CD4-positive, alpha-beta T cell treated with Interleukin-12 subunit alpha and Interleukin-12 subunit beta, for 1 hour (primary cell): ENCODE data around the gene LCN2.
A peak's percentile ranks its signal among the peaks of the same experiment; 100 is the strongest.
"Not testable (repeated sequence)": the region's sequence is repeated elsewhere in the genome, so short reads cannot be mapped to it uniquely, and the experiment has no call there.

ENCODE experiments used
- DNase-seq: peaks from one replicate; pipeline ENCODE4 v3.0.0-alpha.2; 2020

Gene LCN2

DNA sequence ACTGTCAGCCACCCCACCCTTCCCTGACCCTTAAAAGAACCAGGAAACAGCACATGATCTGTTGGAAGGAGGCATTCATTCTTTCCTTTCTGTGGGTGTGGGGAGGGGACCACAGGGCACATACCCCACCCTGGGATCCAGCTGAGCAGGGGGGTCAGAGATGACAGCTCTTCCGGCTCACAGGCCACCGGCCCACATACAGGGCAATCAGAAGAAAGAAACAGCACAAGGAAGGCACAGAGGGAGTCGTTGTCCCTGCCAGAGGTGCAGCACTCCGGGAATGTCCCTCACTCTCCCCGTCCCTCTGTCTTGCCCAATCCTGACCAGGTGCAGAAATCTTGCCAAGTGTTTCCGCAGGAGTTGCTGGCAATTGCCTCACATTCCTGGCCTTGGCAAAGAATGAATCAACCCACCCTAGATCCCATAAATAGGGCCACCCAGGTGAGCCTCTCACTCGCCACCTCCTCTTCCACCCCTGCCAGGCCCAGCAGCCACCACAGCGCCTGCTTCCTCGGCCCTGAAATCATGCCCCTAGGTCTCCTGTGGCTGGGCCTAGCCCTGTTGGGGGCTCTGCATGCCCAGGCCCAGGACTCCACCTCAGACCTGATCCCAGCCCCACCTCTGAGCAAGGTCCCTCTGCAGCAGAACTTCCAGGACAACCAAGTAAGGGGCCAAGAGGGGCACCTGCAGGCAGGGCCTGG, at the start of gene LCN2:
Gene LCN2, plus strand, starts transcription at position 453 of the 701 bp plus-strand sequence. Its CDS starts 73 bp downstream, at position 526.
- DNase-seq = no peak

DNA sequence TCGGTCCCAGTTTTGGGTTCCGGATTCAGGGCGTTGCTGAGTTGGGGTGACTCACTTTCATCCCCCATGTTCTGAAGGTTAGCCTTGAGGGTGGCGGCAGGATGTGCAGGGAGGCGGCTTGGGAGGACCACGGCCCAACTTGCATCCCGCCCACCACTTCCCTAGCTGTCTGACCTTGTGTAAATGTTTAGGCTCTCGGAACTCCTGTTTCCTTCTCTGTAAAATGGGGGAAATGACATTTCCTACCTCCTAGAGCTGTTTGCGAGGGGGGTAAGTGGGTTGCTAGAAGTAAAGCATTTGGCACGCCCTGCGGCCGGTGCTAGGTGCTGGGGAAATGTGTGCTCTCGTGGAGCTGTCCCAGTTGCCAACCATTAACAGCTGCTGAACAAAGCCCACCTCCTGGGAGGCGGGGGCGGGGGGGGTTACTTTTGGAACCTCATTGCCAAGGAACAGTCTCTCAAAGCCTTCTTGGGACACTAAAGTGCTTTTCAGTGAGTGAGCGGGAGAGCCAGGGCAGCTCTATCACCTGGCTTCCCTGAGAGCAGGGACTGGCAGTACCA, 49.2 kb upstream of the LCN2 start:
- no peak for DNase-seq

DNA sequence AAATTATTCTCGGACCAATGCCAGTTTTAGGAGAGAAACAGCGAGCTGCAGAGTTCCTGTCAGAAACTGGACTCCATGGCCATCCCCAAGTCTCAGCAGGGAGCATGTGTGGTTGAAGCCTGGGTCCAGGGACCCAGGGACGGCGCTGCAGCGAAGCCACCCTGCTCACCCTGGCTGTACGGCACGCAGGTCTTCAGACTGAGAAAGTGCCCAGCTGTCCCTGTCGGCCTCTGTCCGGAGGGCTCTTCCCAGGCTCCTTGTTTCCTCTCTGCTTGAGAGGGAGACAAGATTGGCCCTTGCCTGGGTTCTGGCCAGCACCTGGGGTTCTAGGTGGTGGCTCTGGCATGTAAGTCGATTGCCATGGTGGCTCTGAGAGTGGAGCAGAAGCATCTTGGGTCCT, 48.7 kb upstream of the LCN2 start:
- no peak for DNase-seq

DNA sequence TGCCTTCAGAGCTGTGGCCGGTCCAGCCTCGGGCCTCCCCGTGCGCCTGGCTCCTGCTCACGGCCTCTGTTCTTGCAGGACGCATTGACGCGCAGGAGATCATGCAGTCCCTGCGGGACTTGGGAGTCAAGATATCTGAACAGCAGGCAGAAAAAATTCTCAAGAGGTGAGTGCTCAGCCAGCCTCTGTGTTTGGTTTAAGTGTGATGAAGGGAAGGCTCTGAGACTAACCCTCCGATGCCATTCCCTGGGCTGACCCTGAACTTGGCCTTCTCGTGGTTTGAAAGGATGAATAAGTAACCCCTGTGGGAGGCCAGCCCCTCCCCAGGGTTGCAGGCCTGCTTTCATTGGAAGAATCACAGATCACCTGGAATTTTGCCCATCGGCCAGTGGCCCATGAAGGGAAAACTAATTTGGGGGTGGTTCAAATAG, 48.0 kb upstream of the LCN2 start:
- DNase-seq = no peak

DNA sequence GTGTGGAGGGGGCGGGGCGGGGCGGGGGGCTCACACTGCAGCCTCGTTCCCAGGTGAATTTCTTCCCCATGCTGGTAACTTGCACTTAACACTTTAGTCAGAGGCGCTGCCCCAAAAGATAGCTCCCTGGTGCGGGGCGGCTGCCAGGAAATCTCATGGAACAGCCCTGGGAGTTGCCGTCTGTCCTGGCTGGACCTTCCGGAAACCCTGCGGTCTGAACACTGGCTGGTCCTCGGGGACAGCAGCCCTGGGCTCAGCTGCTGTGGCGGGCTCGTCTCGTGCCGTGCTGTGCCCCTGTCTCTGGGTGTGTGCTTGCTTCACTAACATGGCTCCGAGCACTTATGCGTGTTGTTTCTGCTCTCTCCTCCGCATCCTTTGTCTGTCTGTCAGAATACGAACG, 47.6 kb upstream of the LCN2 start:
- DNase-seq = no peak

DNA sequence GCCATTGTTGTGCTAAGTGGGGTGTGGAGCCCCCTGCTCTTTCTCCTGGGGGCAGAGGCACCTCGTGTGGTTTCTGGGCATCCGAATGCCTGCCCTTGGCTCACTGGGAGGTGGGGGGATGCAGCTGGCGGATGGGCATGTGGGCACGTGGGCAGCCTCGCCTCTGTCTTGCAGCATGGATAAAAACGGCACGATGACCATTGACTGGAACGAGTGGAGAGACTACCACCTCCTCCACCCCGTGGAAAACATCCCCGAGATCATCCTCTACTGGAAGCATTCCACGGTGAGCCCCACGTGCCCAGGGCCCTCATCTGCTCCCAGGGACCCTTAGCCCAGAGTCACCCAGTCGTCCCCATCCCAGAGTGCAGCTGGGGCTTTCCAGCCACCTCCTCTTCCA, 47.1 kb upstream of the LCN2 start:
- no peak for DNase-seq

DNA sequence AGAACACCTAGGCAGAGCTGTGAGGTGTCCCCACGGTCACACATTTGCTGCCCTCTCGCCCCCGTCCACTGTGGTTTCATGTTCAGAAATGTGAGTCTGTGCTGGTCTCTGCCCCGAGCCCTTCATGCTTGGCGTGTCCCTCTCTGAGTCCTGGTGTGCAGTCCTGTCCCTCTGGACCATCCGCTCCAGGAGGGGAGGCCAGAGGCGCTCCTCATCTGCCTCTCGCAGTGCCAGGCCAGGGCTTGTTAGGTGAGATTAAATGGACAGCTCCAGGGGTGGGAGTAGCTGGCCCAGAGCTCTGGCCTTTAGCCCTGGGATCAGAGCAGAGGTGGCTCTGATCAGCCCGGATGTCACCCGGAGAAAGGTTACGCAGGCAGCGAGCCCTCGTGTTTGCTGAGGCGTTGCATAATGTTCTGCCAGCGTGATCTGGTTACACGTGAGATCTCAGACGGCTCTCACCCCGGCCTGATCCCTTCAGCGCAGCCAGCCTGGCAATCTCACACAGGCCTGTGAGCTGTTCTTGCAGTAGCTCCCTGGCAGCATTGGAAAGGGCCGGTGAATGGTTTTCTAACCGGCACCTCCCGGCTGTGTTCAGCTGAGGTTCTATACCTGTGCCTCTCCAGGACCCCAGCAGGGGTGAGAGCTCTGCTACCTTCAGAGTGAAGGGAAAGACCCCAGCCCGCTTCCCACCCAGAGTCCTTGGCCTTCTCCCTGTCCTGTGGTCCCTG, 46.2 kb upstream of the LCN2 start:
- DNase-seq = no peak

DNA sequence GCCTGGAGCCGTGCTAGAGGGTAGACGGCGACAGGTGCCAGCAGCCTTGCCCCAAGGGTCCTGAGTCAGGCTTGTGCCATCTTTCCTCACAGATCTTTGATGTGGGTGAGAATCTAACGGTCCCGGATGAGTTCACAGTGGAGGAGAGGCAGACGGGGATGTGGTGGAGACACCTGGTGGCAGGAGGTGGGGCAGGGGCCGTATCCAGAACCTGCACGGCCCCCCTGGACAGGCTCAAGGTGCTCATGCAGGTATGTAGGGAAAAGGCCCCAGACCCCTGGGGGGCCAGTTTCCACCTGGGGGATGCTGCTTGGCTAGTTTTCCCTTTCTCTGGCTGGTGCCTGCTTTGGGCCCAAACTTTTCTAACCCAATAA, 45.7 kb upstream of the LCN2 start:
- DNase-seq = peak; percentile 48

DNA sequence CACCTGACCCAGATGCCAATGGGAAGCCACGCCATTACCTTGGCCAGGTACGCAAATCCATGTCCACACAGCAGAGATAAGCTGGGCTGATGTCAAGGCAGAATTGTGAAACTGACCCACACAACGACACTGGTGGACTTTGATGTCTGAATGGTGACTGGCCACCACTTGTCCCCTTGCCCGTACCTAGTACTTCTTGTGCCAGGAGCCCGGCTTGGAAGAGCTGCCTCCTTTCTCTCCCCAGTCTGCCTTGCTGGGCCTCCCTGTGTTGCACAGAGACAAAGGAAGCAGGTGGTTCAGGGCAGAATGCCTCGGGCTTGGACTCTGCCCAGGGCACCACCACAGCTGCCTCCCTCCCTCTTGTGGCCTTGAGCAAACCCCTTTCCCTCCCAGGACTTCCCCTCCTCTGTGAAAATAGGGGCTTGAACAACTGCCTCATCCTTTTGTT, 45.1 kb upstream of the LCN2 start:
- no peak for DNase-seq

DNA sequence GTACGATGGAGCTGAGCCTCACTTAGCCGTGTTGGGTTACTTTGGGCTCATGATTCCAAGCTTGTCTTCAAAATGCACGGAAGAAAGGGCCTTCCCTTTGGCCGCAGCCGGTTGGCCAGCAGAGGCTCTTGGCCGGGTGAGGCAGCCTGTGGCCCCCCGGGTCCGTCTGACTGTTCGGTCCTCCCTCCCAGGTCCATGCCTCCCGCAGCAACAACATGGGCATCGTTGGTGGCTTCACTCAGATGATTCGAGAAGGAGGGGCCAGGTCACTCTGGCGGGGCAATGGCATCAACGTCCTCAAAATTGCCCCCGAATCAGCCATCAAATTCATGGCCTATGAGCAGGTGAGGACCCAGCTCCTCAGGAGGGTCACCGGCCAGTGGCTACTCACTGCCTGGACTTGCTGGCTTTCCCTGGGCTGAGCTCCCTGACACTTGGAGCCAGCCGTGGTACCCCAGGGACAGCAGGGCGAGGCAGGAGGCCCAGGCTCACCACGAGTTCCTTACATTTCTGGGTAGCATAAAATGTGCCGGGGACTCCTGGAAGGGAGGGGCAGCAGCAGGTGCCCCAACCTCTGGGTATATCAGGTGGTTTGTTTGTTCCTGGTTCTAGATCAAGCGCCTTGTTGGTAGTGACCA, 43.6 kb upstream of the LCN2 start:
- DNase-seq = no peak

DNA sequence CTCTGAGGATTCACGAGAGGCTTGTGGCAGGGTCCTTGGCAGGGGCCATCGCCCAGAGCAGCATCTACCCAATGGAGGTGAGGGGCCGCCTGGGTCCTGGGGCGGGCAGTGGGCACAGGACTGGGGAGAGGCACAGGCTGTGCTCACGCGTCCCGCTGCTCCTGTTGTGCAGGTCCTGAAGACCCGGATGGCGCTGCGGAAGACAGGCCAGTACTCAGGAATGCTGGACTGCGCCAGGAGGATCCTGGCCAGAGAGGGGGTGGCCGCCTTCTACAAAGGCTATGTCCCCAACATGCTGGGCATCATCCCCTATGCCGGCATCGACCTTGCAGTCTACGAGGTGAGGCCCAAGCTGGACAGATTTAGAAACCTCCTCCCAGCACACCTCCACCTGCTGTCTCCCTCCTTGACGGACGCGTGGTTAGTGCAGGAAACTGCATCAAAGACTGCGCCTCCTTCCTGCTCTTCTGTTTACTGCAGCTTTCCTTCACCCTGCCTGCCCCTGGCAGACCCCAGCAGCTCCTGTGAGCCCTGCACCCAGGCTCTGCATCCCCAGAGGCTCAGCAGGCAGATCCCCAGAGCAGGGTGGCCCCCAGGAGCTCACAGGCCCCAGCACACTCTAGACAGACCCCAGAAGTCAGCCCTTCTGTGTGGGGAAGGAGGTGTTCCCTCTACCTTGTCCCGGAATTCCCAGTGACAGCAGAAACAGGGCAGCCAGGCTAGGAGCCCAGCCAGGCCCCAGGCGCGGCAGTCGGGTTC, 42.9 kb upstream of the LCN2 start:
- no peak for DNase-seq

DNA sequence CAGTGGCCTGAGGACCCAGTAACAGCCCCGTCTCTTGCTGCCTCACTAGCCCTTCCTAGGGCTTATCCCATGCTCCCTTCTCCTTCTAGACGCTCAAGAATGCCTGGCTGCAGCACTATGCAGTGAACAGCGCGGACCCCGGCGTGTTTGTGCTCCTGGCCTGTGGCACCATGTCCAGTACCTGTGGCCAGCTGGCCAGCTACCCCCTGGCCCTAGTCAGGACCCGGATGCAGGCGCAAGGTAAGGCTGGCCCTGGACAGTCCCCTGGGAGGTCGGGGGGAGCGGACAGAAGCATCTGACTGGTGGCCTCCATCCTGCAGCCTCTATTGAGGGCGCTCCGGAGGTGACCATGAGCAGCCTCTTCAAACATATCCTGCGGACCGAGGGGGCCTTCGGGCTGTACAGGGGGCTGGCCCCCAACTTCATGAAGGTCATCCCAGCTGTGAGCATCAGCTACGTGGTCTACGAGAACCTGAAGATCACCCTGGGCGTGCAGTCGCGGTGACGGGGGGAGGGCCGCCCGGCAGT, 42.2 kb upstream of the LCN2 start:
- no peak for DNase-seq

DNA sequence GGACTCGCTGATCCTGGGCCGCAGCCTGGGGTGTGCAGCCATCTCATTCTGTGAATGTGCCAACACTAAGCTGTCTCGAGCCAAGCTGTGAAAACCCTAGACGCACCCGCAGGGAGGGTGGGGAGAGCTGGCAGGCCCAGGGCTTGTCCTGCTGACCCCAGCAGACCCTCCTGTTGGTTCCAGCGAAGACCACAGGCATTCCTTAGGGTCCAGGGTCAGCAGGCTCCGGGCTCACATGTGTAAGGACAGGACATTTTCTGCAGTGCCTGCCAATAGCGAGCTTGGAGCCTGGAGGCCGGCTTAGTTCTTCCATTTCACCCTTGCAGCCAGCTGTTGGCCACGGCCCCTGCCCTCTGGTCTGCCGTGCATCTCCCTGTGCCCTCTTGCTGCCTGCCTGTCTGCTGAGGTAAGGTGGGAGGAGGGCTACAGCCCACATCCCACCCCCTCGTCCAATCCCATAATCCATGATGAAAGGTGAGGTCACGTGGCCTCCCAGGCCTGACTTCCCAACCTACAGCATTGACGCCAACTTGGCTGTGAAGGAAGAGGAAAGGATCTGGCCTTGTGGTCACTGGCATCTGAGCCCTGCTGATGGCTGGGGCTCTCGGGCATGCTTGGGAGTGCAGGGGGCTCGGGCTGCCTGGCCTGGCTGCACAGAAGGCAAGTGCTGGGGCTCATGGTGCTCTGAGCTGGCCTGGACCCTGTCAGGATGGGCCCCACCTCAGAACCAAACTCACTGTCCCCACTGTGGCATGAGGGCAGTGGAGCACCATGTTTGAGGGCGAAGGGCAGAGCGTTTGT, 41.6 kb upstream of the LCN2 start:
- DNase-seq = no peak

DNA sequence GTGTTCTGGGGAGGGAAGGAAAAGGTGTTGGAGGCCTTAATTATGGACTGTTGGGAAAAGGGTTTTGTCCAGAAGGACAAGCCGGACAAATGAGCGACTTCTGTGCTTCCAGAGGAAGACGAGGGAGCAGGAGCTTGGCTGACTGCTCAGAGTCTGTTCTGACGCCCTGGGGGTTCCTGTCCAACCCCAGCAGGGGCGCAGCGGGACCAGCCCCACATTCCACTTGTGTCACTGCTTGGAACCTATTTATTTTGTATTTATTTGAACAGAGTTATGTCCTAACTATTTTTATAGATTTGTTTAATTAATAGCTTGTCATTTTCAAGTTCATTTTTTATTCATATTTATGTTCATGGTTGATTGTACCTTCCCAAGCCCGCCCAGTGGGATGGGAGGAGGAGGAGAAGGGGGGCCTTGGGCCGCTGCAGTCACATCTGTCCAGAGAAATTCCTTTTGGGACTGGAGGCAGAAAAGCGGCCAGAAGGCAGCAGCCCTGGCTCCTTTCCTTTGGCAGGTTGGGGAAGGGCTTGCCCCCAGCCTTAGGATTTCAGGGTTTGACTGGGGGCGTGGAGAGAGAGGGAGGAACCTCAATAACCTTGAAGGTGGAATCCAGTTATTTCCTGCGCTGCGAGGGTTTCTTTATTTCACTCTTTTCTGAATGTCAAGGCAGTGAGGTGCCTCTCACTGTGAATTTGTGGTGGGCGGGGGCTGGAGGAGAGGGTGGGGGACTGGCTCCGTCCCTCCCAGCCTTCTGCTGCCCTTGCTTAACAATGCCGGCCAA, 40.8 kb upstream of the LCN2 start:
- DNase-seq = no peak

DNA sequence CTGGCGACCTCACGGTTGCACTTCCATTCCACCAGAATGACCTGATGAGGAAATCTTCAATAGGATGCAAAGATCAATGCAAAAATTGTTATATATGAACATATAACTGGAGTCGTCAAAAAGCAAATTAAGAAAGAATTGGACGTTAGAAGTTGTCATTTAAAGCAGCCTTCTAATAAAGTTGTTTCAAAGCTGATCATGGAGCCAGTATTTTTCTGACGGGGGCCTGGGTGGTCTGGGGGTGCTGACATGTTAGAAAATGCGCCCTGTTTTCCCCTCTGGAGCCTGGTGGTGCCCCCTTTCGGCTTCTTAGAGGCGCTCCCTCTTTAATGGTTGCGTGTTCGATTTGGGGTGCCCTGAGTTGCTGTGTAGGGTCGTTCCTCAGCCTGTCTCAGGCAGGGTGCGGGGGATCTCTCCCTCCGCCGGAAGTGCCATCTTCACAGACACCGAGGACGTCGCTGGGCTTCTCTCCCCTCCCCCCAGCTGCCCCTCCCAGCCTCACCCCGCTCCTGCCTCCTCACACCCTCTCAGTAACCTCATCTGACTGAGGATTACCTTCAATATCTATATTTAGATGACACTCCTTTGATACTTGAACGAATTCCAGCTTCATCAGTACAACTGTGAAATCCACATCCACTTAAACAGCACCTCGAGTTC, 40.1 kb upstream of the LCN2 start:
- no peak for DNase-seq

DNA sequence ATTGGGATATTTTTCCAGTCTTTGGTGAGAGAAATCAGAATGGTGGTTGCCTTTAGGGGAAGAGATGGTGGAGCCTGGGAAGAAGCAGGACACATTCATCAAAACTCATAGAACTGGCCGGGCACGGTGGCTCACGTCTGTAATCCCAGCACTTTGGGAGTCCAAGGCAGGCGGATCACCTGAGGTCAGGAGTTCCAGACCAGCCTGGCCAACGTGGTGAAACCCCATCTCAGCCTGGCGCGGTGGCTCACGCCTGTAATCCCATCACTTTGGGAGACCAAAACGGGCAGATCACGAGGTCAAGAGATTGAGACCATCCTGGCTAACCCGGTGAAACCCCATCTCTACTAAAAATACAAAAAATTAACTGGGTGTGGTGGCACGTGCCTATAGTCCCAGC, 37.5 kb upstream of the LCN2 start:
- DNase-seq = not testable (repeated sequence)

DNA sequence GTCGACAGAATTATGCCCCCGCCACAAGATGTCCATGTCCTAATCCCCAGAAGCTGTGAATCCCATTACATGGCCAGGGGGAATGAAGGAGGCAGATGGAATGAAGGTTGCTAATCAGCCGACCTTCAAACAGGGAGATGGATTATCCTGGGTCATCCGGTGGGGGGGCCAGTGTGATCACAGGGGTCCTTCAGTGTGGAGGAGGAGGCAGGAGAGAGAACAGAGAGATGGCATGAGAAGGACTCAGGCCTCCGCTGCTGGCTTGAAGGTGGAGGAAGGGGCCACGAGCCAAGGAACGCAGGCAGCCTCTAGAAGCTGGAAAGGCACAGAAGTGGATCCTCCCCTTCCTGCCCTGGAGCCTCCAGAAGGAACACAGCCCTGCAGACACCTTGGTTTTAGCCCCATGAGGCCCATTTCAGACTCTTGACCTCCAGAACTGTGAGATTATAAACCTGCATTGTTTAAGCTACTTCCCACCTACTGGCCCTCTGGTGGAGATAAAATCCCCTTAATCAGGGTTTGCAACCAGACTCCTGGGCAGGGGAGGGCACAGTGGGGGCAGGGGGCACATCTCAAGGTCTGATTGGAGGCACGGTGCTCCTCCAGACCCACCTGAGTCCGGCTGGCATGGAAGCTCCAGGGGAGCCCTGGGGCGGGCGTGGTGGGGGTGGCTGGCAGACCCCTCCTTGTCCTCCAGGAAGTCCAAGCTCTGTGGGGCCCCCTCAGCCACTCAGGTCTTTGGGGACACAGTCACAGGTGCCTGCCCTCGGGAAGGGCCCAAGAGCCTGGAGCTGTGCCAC, 35.5 kb upstream of the LCN2 start:
- DNase-seq = no peak

DNA sequence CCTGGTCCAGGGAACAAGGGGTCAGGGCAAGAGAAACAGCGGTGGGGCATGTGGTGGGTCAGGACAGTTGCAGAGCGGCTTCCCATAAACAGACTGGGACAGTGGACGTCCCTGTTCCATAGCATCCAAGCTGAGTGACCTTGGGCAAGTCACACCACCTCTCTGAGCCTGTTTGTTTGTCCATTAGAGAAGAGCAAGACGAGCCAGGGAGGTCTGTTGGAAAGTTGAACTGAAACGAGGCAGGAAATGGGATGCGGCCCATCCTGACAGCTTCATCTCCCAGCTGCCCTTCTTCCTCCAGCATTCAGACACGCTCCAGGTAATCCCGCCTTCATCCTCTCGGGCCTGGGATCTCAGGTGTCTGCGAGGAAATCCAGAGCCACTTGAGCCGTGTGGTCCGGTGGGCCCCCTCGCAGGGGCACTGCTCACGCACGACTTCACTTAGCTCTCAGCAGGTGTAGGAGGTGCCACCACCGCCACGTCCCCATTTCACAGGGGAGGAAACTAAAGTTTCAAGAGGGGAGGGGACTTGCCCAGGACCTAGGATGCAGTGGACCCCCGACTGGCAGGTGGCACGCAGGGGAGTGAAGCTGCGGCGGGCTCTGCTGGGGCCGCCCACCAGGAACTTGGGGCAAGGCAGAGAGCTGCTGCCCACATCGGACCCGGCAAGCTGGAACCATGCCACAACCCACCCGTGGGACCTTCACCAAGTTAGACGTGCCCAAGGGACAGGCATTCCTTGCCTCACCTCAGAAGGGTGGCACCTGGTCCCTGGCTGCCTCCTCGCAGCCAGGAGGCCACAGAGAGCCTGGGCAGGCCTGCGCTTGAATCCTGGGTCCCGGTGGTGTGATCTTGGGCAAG, 34.7 kb upstream of the LCN2 start:
- DNase-seq = no peak
